Activated CD4-positive, alpha-beta T cell treated with anti-CD3 and anti-CD28 coated beads for 4 hours (primary cell): Measurements from ENCODE around the gene SAMD3.
"Not testable (repeated sequence)": the region's sequence is repeated elsewhere in the genome, so short reads cannot be mapped to it uniquely, and the experiment has no call there.

Experiments
- DNase-seq, 2 donors: peaks; one replicate each; pipeline ENCODE4 v3.0.0-alpha.2; 2020

SAMD3 gene

GRCh38 chr6:130222775-130223174 lies at the start of gene SAMD3:
TSS of gene SAMD3 (minus strand) at chr6:130222951. CDS start at chr6:130215273, 7,678 bp downstream.
- DNase-seq: peak in 1 of 2 donors; percentile 6

GRCh38 chr6:130269969-130270635 lies 47.4 kb upstream of the SAMD3 start:
- no peak for DNase-seq

GRCh38 chr6:130265553-130265952 lies 42.8 kb upstream of the SAMD3 start:
- DNase-seq: not testable (repeated sequence)

- DNase-seq: no peak
Measured at GRCh38 chr6:130262008-130262407, 39.3 kb upstream of the SAMD3 start.

GRCh38 chr6:130261558-130261957 lies 38.8 kb upstream of the SAMD3 start:
- DNase-seq: not testable (repeated sequence)

- peak in 1 of 2 donors; percentile 1 for DNase-seq
Measured at GRCh38 chr6:130260614-130261241, 38.0 kb upstream of the SAMD3 start.

GRCh38 chr6:130260050-130260462 lies 37.3 kb upstream of the SAMD3 start:
- not testable (repeated sequence) for DNase-seq

GRCh38 chr6:130259557-130259956 lies 36.8 kb upstream of the SAMD3 start:
- no peak for DNase-seq

GRCh38 chr6:130259140-130259539 lies 36.4 kb upstream of the SAMD3 start:
- no peak for DNase-seq

- no peak for DNase-seq
Measured at GRCh38 chr6:130252527-130253237, 29.9 kb upstream of the SAMD3 start.

- no peak for DNase-seq
Measured at GRCh38 chr6:130245267-130245666, 22.5 kb upstream of the SAMD3 start.

GRCh38 chr6:130244728-130245127 lies 22.0 kb upstream of the SAMD3 start:
- DNase-seq: no peak

- DNase-seq: no peak
Measured at GRCh38 chr6:130240232-130240631, 17.5 kb upstream of the SAMD3 start.

- no peak for DNase-seq
Measured at GRCh38 chr6:130239755-130240154, 17.0 kb upstream of the SAMD3 start.

GRCh38 chr6:130233330-130233729 lies 10.6 kb upstream of the SAMD3 start:
- no peak for DNase-seq

- DNase-seq: not testable (repeated sequence)
Measured at GRCh38 chr6:130230531-130230930, 7.8 kb upstream of the SAMD3 start.

GRCh38 chr6:130229645-130230044 lies 6.9 kb upstream of the SAMD3 start:
- DNase-seq: no peak

GRCh38 chr6:130223508-130223907 lies 757 bp upstream of the SAMD3 start:
- DNase-seq: peak; percentile 50 to 57

- no peak for DNase-seq
Measured at GRCh38 chr6:130218134-130218533, 4.6 kb downstream of the SAMD3 start.

GRCh38 chr6:130216620-130217019 lies 6.1 kb downstream of the SAMD3 start:
- no peak for DNase-seq

- DNase-seq: peak; percentile 16 to 25
Measured at GRCh38 chr6:130215526-130215925, 7.2 kb downstream of the SAMD3 start.

GRCh38 chr6:130212215-130212874 lies 10.4 kb downstream of the SAMD3 start:
- no peak for DNase-seq

- DNase-seq: no peak
Measured at GRCh38 chr6:130211691-130212090, 11.1 kb downstream of the SAMD3 start.
